ENCODE results near the gene CDKAL1.

GRCh38 chr6:20810727-20811108, 276.5 kb downstream of the CDKAL1 start:
- TF ChIP-seq CTCF (IDR thresholded peaks at IDR 0.05; ENCODE audit: insufficient read depth, low read length) (no peak), GABPA (IDR thresholded peaks at IDR 0.05; ENCODE audit: low read depth) (no peak), POLR2AphosphoS5 (IDR thresholded peaks at IDR 0.05; ENCODE audit: low read depth) (no peak)
